ENCODE results near the gene IL32.

IL32 gene

GRCh38 chr16:3058139-3059030, 7.1 kb upstream of the IL32 start:
- peak; percentile 70 for DNase-seq

GRCh38 chr16:3059041-3059722, 6.3 kb upstream of the IL32 start:
- Histone ChIP-seq H3K9me3 (ENCODE audit: severe bottlenecking) (no peaks in the 10 kb centered on the region), H3K27ac (peak overlapping the region; percentile 83), H3K36me3 (no peaks in the 10 kb centered on the region), H3K27me3 (ENCODE audit: insufficient read depth, low read depth, severe bottlenecking) (no peaks in the 10 kb centered on the region), H3K4me3 (ENCODE audit: low read depth, low read length) (peak overlapping the region; percentile 80)
- peak; percentile 92 for DNase-seq
- TF ChIP-seq CTCF (IDR thresholded peaks at IDR 0.05; ENCODE audit: low read depth, low read length) = peak; percentile 74

More at GRCh38 chr16:3058139-3059030, 7.1 kb upstream of the IL32 start:
- Histone ChIP-seq H3K27me3 (ENCODE audit: insufficient read depth, low read depth, severe bottlenecking) (no peaks in the 10 kb centered on the region), H3K9me3 (ENCODE audit: severe bottlenecking) (no peaks in the 10 kb centered on the region), H3K4me3 (ENCODE audit: low read depth, low read length) (peak overlapping the region; percentile 80), H3K36me3 (no peaks in the 10 kb centered on the region), H3K27ac (peak overlapping the region; percentile 83)
- TF ChIP-seq CTCF (IDR thresholded peaks at IDR 0.05; ENCODE audit: low read depth, low read length) = peak; percentile 46; the same call in 1 of the 2 replicates

- H3K36me3 ChIP-seq = no peaks in the 10 kb centered on the region
- peak overlapping the region; percentile 45 for H3K27ac ChIP-seq
- TF ChIP-seq CTCF (IDR thresholded peaks at IDR 0.05; ENCODE audit: low read depth, low read length) = no peak
- peak overlapping the region; percentile 33 for H3K4me3 ChIP-seq (ENCODE audit: low read depth, low read length)
- DNase-seq = no peak
- no peaks in the 10 kb centered on the region for H3K27me3 ChIP-seq (ENCODE audit: insufficient read depth, low read depth, severe bottlenecking)
- no peaks in the 10 kb centered on the region for H3K9me3 ChIP-seq (ENCODE audit: severe bottlenecking)
Measured at GRCh38 chr16:3059723-3060242, 5.7 kb upstream of the IL32 start.

- TF ChIP-seq CTCF (IDR thresholded peaks at IDR 0.05; ENCODE audit: low read depth, low read length) = no peak
- no peak overlapping the region for H3K4me3 ChIP-seq (ENCODE audit: low read depth, low read length)
- H3K36me3 ChIP-seq = no peaks in the 10 kb centered on the region
- H3K27me3 ChIP-seq (ENCODE audit: insufficient read depth, low read depth, severe bottlenecking) = no peaks in the 10 kb centered on the region
- H3K9me3 ChIP-seq (ENCODE audit: severe bottlenecking) = no peaks in the 10 kb centered on the region
- DNase-seq = peak; percentile 83
- peak overlapping the region; percentile 45 for H3K27ac ChIP-seq
Measured at GRCh38 chr16:3060339-3061127, 4.9 kb upstream of the IL32 start.

GRCh38 chr16:3062553-3062952, 2.9 kb upstream of the IL32 start:
- TF ChIP-seq CTCF (IDR thresholded peaks at IDR 0.05; ENCODE audit: low read depth, low read length) = no peak

More at GRCh38 chr16:3062553-3062952, 2.9 kb upstream of the IL32 start:
- H3K27ac ChIP-seq = no peak overlapping the region
- no peak overlapping the region for H3K4me3 ChIP-seq (ENCODE audit: low read depth, low read length)
- DNase-seq = no peak
- H3K27me3 ChIP-seq (ENCODE audit: insufficient read depth, low read depth, severe bottlenecking) = no peaks in the 10 kb centered on the region
- no peaks in the 10 kb centered on the region for H3K9me3 ChIP-seq (ENCODE audit: severe bottlenecking)
- H3K36me3 ChIP-seq = no peaks in the 10 kb centered on the region

Measured in WERI-Rb-1 (cell line).